ENCODE measurements around the gene RBFOX1.

Gene RBFOX1

GRCh38 chr16:7376227-7376626, 43.6 kb downstream of the RBFOX1 start:
- no peak for DNase-seq

GRCh38 chr16:7377231-7377630, 44.6 kb downstream of the RBFOX1 start:
- no peak for DNase-seq

DNA sequence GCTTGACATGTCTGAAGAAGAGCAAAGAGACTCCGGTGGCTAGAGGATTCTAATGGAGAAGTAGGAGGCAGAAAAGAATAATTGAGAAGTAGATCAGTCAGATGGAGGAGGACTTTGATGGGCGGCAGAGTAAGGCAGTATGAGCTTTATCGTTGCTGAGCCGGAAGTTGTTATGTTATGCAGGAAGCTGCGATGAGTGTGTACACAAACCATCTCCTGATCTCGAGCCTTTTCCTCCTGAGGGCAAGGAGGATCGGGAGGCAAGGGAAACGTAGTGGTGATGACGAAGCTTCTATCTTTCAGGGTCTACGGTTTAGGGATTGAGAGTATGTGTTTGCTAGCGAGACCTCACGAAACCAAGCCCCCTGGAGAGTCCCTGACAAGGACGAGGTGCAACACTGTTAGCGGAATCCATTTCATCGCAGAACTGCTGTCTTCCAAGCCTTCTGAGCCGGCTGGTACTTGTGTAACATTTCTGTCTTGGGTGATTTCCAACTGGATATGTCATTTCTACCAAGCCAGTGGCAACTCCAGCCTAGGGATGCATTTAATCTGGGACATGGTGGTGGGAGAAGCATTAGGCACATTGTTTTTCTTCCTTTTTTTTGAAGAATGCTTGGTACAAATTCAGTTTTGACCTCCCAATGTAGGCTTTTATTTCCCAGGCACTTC, 45.5 kb downstream of the RBFOX1 start:
- DNase-seq, result no peak

GRCh38 chr16:7380441-7380840, 47.8 kb downstream of the RBFOX1 start:
- DNase-seq, result no peak

DNA sequence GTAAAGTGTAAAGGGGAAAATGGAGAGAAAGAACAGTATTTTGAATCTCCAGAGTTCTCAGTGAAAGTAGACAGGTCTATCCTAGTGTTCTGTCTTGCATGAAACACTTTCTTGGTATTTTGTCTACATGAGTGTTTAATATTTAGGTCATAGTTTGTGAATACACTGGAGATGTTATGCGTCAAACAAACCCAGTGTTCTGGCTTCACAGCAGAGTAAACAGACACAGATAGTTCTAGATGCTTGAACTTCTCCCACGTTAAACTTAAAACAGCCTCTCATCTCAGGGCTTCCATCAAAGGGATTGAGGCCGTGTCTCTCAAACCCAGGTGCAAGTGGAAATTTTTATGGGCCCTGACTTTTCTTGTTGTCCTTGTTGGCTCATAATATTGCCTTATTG, 48.3 kb downstream of the RBFOX1 start:
- DNase-seq, result no peak

GRCh38 chr16:7381671-7382070, 49.0 kb downstream of the RBFOX1 start:
- DNase-seq, result no peak

DNA sequence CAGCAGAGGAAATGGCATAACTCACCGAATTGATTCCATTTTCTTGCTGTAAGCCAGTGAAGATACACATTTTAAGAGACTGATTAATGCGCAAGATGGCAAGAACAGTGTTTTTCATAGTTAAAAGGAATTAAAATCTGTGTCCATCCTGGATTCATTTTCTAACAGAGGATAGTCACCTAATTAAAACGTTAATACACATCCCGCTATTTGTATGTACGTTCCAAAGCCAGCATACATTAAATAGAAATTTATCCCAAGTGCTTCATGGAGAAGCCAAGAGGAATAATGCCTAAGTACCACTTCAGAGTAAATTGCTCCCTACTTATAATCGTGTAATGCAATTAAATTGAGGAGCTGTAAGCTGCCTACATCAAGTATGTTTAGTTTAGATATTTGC, 49.9 kb downstream of the RBFOX1 start:
- no peak for DNase-seq

- DNase-seq, result no peak
Measured at GRCh38 chr16:7390974-7391373, 58.3 kb downstream of the RBFOX1 start.

GRCh38 chr16:7391694-7392093, 59.0 kb downstream of the RBFOX1 start:
- no peak for DNase-seq

DNA sequence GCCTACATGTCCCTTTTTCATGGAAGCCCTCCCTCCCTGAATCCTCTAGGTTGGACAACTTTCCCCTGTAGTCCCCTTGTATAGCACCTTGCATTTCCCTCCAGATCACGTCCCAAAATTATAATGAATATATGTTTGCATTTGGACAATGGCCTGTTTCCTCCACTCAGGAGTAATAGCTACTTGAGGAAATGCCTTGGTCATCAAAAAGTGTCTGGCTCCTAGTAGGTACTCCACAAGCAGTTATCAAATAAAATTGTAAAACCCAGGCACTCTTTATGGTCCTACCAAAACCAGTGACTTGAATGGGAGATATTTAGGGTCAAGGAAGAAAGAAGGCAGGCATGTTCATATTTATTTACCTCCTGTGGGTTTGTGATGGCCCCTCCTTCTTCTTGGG, 59.6 kb downstream of the RBFOX1 start:
- no peak for DNase-seq

DNA sequence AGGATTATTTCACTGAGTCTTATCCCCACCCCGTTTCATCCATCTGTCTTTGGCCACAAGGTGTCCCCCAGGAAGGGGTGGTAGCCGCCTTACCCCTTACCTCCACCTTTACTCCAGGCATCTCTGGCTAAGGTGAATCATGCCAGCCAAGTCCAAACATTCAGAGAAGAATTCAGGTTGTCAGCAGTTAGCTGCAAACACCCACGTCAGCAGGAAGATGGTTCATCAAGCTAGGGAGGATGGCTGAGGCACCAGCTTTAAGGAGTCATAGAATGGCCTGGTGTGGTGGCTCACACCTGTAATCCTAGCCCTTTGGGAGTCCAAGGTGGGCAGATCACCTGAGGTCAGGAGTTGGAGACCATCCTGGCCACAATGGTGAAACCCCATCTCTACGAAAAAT, 61.0 kb downstream of the RBFOX1 start:
- no peak for DNase-seq

DNA sequence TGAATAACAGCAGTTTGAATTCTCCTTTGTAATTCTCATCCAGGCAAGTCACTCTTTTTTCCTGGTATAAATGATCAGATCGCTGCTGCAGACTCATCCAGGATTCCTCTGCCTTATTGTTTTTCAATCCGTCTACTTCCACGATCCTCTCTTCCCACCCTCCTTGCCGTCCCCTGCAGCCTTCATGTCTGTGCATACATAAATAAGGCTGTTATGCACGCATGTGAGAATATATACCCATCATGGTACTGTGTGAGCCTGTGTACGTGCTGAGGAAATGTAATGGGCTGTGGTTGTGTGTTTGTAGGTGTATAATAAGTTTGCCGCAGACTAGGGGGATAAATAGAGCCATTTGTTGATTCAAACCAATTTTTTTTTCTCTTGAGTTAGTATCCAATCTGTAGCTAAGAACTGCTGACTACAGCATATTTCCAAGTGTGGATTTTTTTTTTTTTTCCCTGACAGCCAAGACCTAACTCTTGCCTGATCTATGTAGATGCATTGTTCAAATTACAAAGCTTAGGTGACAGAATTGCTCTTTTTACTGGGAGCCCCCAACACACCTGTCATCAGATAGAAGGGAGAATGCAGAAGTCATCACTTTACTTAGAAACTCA, 62.2 kb downstream of the RBFOX1 start:
- no peak for DNase-seq

DNA sequence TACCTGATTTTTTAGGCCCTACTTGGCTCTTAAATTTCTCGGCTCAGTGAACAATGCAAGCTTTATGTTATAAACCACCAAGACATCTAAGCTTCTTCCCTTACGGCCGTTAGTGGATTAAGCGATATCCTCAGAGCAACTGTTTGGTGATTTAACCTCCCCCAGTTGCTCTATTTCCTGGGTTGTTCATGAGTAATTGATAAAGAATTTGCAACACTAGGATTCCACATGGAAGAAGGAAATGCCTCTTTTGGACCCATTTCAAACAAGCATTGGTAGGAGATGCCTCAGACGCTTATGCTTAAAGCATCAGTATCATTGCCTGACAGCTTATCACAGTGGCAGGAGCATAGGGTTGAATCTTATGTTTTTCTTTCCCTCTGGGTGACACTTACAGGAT, 65.3 kb downstream of the RBFOX1 start:
- DNase-seq, result no peak

DNA sequence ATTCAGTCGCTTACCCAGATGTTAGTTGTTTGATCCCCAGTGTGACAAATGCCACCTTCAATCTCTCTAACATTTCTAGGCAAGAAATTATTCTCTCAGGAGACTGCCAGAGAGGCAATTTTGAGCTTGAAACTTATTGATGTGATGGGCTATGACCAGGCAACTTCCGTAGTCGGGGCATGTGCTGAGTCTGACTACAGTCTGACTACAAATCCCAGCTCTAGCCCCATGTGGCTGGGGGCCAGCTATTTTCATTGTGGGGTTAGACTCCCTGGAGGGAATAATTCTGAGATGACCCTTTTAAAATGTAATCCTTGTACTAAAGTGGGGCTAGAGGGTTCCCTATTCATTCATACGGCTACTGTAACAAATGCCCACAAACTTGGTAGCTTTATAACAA, 65.9 kb downstream of the RBFOX1 start:
- no peak for DNase-seq

GRCh38 chr16:7399296-7399695, 66.7 kb downstream of the RBFOX1 start:
- DNase-seq, result no peak

DNA sequence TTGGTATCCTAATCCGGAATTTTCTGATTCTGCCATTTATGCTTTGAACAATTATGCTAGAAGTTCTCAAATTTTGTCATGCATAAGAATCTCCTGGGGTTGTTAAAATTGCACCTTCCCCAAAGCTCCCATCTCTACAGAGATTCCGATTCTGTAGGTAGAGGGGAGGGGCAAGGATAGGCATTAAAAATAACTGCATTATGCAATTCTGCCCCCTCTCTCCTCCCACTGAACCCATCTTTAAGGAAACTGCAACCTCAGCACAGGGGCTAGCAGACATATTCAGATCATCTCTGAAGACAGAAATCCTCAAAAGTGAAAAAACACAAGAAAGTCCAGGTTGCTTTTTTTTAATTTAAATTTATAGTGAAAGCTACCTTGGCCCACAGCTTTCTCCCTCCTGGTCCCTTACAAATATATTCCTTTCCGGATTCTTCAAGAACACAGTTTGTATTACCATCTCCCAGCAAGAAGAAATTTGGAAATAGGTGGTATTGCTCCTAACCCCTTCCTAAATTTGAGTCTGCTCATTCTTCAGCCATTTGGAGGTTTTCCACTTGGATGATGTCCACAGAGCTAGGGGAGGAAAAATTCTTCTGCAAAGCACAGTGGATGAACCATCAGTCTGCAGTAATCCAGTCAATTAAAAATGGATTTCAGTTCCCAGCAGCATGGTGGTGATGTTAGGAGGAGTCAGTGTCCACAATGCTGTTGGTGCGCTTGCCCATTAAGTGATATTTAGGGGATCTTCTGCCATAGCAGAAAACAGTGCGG, 67.7 kb downstream of the RBFOX1 start:
- no peak for DNase-seq

DNA sequence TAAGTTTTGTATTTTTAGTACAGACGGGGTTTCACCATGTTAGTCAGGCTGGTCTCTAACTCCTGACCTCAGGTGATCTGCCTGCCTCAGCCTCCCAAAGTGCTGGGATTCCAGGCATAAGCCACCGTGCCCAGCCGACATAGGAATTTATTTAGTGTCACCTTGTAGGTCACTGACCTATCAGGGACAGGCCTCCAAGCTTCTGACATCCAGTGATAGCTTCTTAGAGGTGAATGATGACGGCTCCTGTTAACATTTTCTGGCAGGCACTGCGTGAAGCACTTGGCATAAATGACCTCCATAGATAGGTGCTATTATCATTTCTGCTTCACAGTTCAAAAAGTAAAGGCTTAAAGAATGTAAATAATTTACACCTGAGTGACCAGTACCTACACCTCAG, 71.6 kb downstream of the RBFOX1 start:
- no peak for DNase-seq

- no peak for DNase-seq
Measured at GRCh38 chr16:7405166-7405565, 72.5 kb downstream of the RBFOX1 start.

- DNase-seq, result no peak
Measured at GRCh38 chr16:7408700-7409365, 76.2 kb downstream of the RBFOX1 start.

DNA sequence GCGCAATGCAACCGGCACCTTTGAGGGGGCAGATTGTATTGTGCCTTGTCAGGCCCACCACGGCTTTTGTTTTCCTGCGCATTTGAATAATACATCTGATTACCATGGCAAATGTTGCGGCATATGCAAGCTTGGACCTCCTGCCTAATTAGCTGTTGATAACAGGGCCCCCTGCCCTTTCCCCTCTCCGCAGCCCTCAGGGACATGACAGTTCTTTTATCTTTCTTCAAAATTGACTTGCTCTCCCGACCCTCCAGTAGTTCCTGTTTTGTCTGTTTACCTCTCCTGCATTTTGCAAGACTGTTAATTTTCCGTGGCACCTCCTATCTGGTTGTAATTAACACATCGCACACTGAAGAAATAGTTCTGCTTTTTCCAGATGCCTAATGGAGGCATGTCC, 86.8 kb downstream of the RBFOX1 start:
- DNase-seq, result no peak

DNA sequence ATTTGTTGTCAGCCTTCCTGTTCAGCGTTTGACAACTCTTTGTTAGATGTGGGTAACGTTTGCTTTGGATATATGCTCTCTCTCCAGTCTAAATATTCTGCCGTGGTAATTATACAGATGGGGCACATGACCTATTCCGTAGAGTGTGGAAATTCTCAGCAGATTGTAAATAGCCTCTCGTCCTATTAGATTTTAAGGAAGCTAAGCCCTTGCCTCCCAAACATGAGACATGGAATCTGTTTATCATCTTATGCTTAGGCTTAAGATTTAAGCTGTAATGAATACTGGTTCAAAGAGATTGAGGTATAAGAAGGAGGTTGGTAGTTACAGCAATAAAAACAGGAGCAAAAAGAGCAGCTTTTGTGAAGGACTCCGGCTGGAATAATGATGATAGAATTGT, 87.4 kb downstream of the RBFOX1 start:
- no peak for DNase-seq

DNA sequence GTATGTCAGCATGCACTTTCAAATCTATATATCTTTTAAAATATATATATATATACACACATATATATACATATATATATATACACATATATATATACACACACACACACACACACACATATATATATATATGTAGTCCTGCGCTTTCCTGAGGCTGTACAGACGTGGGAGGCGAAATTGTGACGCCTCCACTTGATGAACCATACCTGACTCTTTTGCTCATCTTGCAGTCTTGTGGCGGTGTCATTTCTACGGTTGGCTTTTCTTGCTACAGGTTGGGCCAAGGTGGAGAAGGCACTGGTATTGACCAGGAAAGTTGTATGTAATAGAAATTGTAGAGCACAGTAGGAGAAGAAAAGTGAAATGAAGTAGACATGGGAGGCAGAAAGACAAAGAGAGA, 88.2 kb downstream of the RBFOX1 start:
- DNase-seq, result no peak

DNA sequence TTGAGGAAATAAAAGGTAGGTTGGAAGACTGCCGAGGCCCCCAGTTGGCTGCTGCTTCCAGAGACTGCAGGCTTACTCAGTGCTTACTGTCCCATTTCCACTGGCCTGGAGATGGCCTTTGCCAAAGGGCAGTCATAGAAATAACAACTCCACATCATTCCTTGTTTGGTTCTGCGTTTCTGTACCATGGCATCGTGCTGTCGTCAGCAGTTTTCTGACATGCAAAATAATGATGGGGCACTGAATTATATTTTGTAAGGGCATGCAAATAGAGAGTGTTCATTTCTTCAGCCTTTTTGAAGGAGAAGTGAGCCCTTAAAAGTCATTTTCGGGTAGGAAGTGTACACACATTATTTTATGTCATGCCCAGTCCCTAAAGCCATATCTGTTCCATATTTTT, 88.9 kb downstream of the RBFOX1 start:
- DNase-seq, result no peak

Data from activated naive CD4-positive, alpha-beta T cell (primary cell).